MM.1S (cell line): ENCODE data around the gene SKAP2.

ENCODE experiments used
- DNase-seq: peaks from one replicate; pipeline ENCODE4 v3.0.0-alpha.2; 2015
- H2AFZ ChIP-seq: fragments of 300-600 bp; sonication (generic); 2 replicates; pipeline ENCODE4 v1.6.0; 2016; ENCODE audit warnings: antibody characterized with exemption, low read length
- H3F3A ChIP-seq: fragments of 300-600 bp; sonication (generic); 2 replicates; pipeline ENCODE4 v1.6.1; 2016; ENCODE audit warnings: mild to moderate bottlenecking, antibody characterized with exemption, low read length, moderate library complexity, mixed read lengths; ENCODE audit not compliant: insufficient read depth
- H3K27ac ChIP-seq: fragments of 300-600 bp; sonication (generic); 2 replicates; pipeline ENCODE4 v1.5.1; 2016; ENCODE audit warnings: mild to moderate bottlenecking, low read length
- H3K27me3 ChIP-seq: fragments of 300-600 bp; sonication (generic); replicated peaks from 2 replicates; pipeline ENCODE4 v1.6.0; 2016; ENCODE audit warnings: low read length; ENCODE audit not compliant: insufficient read depth
- H3K36me3 ChIP-seq: fragments of 300-600 bp; sonication (generic); replicated peaks from 2 replicates; pipeline ENCODE4 v1.6.1; 2016; ENCODE audit warnings: mild to moderate bottlenecking, low read length, mixed read lengths; ENCODE audit not compliant: insufficient read depth
- H3K4me1 ChIP-seq: fragments of 300-600 bp; sonication (generic); 2 replicates; pipeline ENCODE4 v1.6.1; 2016; ENCODE audit warnings: low read length, mixed read lengths
- H3K4me2 ChIP-seq: fragments of 300-600 bp; sonication (generic); 2 replicates; pipeline ENCODE4 v1.6.0; 2016; ENCODE audit warnings: low read depth, low read length
- H3K4me3 ChIP-seq: fragments of 300-600 bp; sonication (generic); 2 replicates; pipeline ENCODE4 v1.5.1; 2016; ENCODE audit warnings: low read length, mixed read lengths
- H3K79me2 ChIP-seq: fragments of 300-600 bp; sonication (generic); 2 replicates; pipeline ENCODE4 v1.6.1; 2016; ENCODE audit warnings: mixed run types, low read length, mixed read lengths
- H3K9ac ChIP-seq: fragments of 300-600 bp; sonication (generic); 2 replicates; pipeline ENCODE4 v1.6.1; 2016; ENCODE audit warnings: low read length, mixed read lengths
- H3K9me2 ChIP-seq: fragments of 300-600 bp; sonication (generic); replicated peaks from 2 replicates; pipeline ENCODE4 v1.6.1; 2016; ENCODE audit warnings: mild to moderate bottlenecking, low read length, mixed read lengths; ENCODE audit not compliant: insufficient read depth
- H3K9me3 ChIP-seq: fragments of 300-600 bp; sonication (generic); replicated peaks from 2 replicates; pipeline ENCODE4 v1.6.1; 2016; ENCODE audit warnings: mild to moderate bottlenecking, low read length, mixed read lengths; ENCODE audit not compliant: insufficient read depth
- H4K20me1 ChIP-seq: fragments of 300-600 bp; sonication (generic); 2 replicates; pipeline ENCODE4 v1.6.1; 2016; ENCODE audit warnings: mild to moderate bottlenecking, low read length, moderate library complexity, mixed read lengths; ENCODE audit not compliant: insufficient read depth
- CTCF ChIP-seq: fragments of 300-600 bp; sonication (generic); IDR thresholded peaks from 2 replicates; pipeline ENCODE4 v1.5.1; 2016; ENCODE audit warnings: antibody characterized with exemption, low read length, mixed read lengths
- EZH2 ChIP-seq: fragments of 300-600 bp; sonication (generic); optimal IDR thresholded peaks from 2 replicates; pipeline ENCODE3; 2017; ENCODE audit warnings: low read depth, mild to moderate bottlenecking, antibody characterized with exemption, low read length, mixed read lengths
- EZH2phosphoT487 ChIP-seq: fragments of 300-600 bp; sonication (generic); IDR thresholded peaks from 2 replicates; pipeline ENCODE4 v1.6.1; 2018; ENCODE audit warnings: antibody characterized with exemption, low read length

The SKAP2 gene

GRCh38 chr7:26863518-26864308 is 677 bp downstream of the SKAP2 start:
- Histone ChIP-seq H3K4me1 (peaks cover 4% of the 10 kb centered on the region; the same call in 1 of the 2 replicates), H3K36me3 (no peaks in the 10 kb centered on the region), H3K4me3 (peak overlapping the region; percentile 72), H3K9me2 (no peaks in the 10 kb centered on the region), H3K9me3 (no peaks in the 10 kb centered on the region), H3F3A (peaks cover 13% of the 10 kb centered on the region; the same call in 1 of the 2 replicates), H4K20me1 (no peaks in the 10 kb centered on the region), H3K9ac (peak overlapping the region; percentile 73), H3K79me2 (peaks cover 13% of the 10 kb centered on the region), H3K27ac (peak overlapping the region; percentile 83), H3K27me3 (no peaks in the 10 kb centered on the region), H3K4me2 (peak overlapping the region; percentile 72), H2AFZ (peak overlapping the region; percentile 92)
- TF ChIP-seq EZH2, result no peak
- TF ChIP-seq CTCF, result no peak
- no peak for TF ChIP-seq EZH2phosphoT487
- peak; percentile 38 for DNase-seq

GRCh38 chr7:26862834-26863233 is 1.6 kb downstream of the SKAP2 start:
- peaks cover 4% of the 10 kb centered on the region; the same call in 1 of the 2 replicates for H3K4me1 ChIP-seq
- no peaks in the 10 kb centered on the region for H3K27me3 ChIP-seq

GRCh38 chr7:26861050-26861449 is 3.3 kb downstream of the SKAP2 start:
- Histone ChIP-seq H3K36me3 (no peaks in the 10 kb centered on the region), H3K4me3 (no peak overlapping the region), H3F3A (peaks cover 13% of the 10 kb centered on the region; the same call in 1 of the 2 replicates), H3K27ac (no peak overlapping the region), H3K79me2 (peaks cover 13% of the 10 kb centered on the region), H3K27me3 (no peaks in the 10 kb centered on the region), H2AFZ (no peak overlapping the region), H3K9me2 (no peaks in the 10 kb centered on the region), H3K4me1 (peaks cover 4% of the 10 kb centered on the region; the same call in 1 of the 2 replicates), H4K20me1 (no peaks in the 10 kb centered on the region), H3K9me3 (no peaks in the 10 kb centered on the region), H3K4me2 (no peak overlapping the region), H3K9ac (no peak overlapping the region)
- TF ChIP-seq EZH2phosphoT487 (no peak), CTCF (no peak), EZH2 (no peak)
- no peak for DNase-seq

More at GRCh38 chr7:26862834-26863233, 1.6 kb downstream of the SKAP2 start:
- no peak for DNase-seq
- no peaks in the 10 kb centered on the region for H3K36me3 ChIP-seq
- H3K9me2 ChIP-seq, result no peaks in the 10 kb centered on the region
- H3K27ac ChIP-seq, result no peak overlapping the region
- TF ChIP-seq EZH2phosphoT487 (no peak), EZH2 (no peak), CTCF (no peak)
- H3K9me3 ChIP-seq, result no peaks in the 10 kb centered on the region
- peak overlapping the region; percentile 72 for H3K4me2 ChIP-seq
- H3F3A ChIP-seq, result peaks cover 13% of the 10 kb centered on the region; the same call in 1 of the 2 replicates
- peak overlapping the region; percentile 72 for H3K4me3 ChIP-seq
- H3K9ac ChIP-seq, result peak overlapping the region; percentile 73; the same call in 1 of the 2 replicates
- H2AFZ ChIP-seq, result no peak overlapping the region
- no peaks in the 10 kb centered on the region for H4K20me1 ChIP-seq
- H3K79me2 ChIP-seq, result peaks cover 13% of the 10 kb centered on the region
